Measurements from ENCODE around the gene MYLK3. TPM values are rescaled to one million over a fixed set of nuclear protein-coding genes. Genes with fewer than 3 reads are reported as not detected.
"Not testable (repeated sequence)": the region's sequence is repeated elsewhere in the genome, so short reads cannot be mapped to it uniquely, and the experiment has no call there.

The MYLK3 gene
- total RNA-seq, 4 donors from 2014 or later, result not detected

GRCh38 chr16:46785076-46785845 lies 37.1 kb upstream of the MYLK3 start:
- WGBS, 2 donors (ENCODE audit: low coverage in 1 of 2), result 50% methylated on average over 3 of the region's 3 CpGs; no CpG with 5 or more reads in 1 of the 2 donors
- H3K4me3 ChIP-seq, result no peak overlapping the region
- in situ Hi-C loops (cut with MboI; ENCODE audit: low pct_ligation_motif_present in 1 of 4, low pct_unique_long_range_greater_than_20kb in 1 of 4, low sequenced_read_pairs in 3 of 4), result no loop called here
- no peaks in the 10 kb centered on the region for H3K36me3 ChIP-seq
- TF ChIP-seq POLR2AphosphoS5 (IDR thresholded peaks at IDR 0.05) (no peak), POLR2A (IDR thresholded peaks at IDR 0.05) (no peak), CTCF (IDR thresholded peaks at IDR 0.05) (no peak), EP300 (IDR thresholded peaks at IDR 0.05; ENCODE audit: low read depth) (no peak)
- DNase-seq, result no peak
- H3K4me1 ChIP-seq, result peaks cover 0 to 7% (median 0%) of the 10 kb centered on the region in 4 donors
- H3K27ac ChIP-seq, result no peak overlapping the region
- H3K9me3 ChIP-seq, result peaks cover 0 to 8% of the 10 kb centered on the region in 2 donors
- H3K27me3 ChIP-seq, result no peaks in the 10 kb centered on the region
- intact Hi-C loops (cut with DNase I; ENCODE audit: low total_unique reads), result no loop called here

- intact Hi-C loops (cut with DNase I; ENCODE audit: low total_unique reads); in situ Hi-C loops (cut with MboI; ENCODE audit: low pct_ligation_motif_present in 1 of 4, low pct_unique_long_range_greater_than_20kb in 1 of 4, low sequenced_read_pairs in 3 of 4); H3K27ac ChIP-seq; H3K27me3 ChIP-seq; H3K36me3 ChIP-seq; H3K4me3 ChIP-seq; H3K9me3 ChIP-seq; H3K4me1 ChIP-seq; DNase-seq: not testable (repeated sequence)
- WGBS, 2 donors (ENCODE audit: low coverage in 1 of 2), result 95 to 100% methylated on average over 1 to 2 of the region's 2 CpGs
Measured at GRCh38 chr16:46784569-46784968, 36.4 kb upstream of the MYLK3 start.

GRCh38 chr16:46783800-46784199 lies 35.7 kb upstream of the MYLK3 start:
- peaks cover 0 to 8% of the 10 kb centered on the region in 2 donors for H3K9me3 ChIP-seq
- intact Hi-C loops (cut with DNase I; ENCODE audit: low total_unique reads), result no loop called here
- WGBS, 2 donors (ENCODE audit: low coverage in 1 of 2), result 80 to 92% methylated on average over 1 to 4 of the region's 4 CpGs
- no peaks in the 10 kb centered on the region for H3K27me3 ChIP-seq
- TF ChIP-seq CTCF (IDR thresholded peaks at IDR 0.05) (no peak), EP300 (IDR thresholded peaks at IDR 0.05; ENCODE audit: low read depth) (no peak), POLR2A (IDR thresholded peaks at IDR 0.05) (no peak), POLR2AphosphoS5 (IDR thresholded peaks at IDR 0.05) (no peak)
- H3K27ac ChIP-seq, result no peak overlapping the region
- H3K4me1 ChIP-seq, result no peaks in the 10 kb centered on the region
- in situ Hi-C loops (cut with MboI; ENCODE audit: low pct_ligation_motif_present in 1 of 4, low pct_unique_long_range_greater_than_20kb in 1 of 4, low sequenced_read_pairs in 3 of 4), result no loop called here
- no peaks in the 10 kb centered on the region for H3K36me3 ChIP-seq
- no peak for DNase-seq
- H3K4me3 ChIP-seq, result no peak overlapping the region

DNA sequence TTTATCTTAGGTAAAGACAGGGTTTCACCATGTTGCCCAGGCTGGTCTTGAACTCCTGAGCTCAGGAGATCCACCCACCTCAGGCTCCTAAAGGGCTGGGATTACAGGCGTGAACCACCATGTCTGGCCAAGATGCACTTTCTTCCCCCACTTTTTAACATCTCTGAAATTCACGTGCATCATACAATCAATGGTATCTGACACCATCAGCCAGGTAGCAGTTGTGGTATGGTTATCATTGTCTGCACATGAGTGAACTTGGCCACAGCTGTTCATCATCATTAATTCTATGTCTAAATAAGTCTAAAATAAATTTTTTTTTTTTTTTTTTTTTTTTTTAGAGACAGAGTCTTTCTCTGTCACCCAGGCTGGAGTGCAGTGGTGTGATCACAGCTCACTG lies 34.2 kb upstream of the MYLK3 start:
- intact Hi-C loops (cut with DNase I; ENCODE audit: low total_unique reads), result no loop called here
- 93 to 100% methylated on average over 1 to 2 of the region's 2 CpGs for WGBS, 2 donors (ENCODE audit: low coverage in 1 of 2)
- peaks cover 0 to 8% of the 10 kb centered on the region in 2 donors for H3K9me3 ChIP-seq
- DNase-seq, result no peak
- H3K36me3 ChIP-seq, result no peaks in the 10 kb centered on the region
- no peaks in the 10 kb centered on the region for H3K4me1 ChIP-seq
- H3K27ac ChIP-seq, result no peak overlapping the region
- no peak overlapping the region for H3K4me3 ChIP-seq
- H3K27me3 ChIP-seq, result no peaks in the 10 kb centered on the region
- in situ Hi-C loops (cut with MboI; ENCODE audit: low pct_ligation_motif_present in 1 of 4, low pct_unique_long_range_greater_than_20kb in 1 of 4, low sequenced_read_pairs in 3 of 4), result no loop called here
- TF ChIP-seq EP300 (IDR thresholded peaks at IDR 0.05; ENCODE audit: low read depth), result no peak
- TF ChIP-seq POLR2AphosphoS5 (IDR thresholded peaks at IDR 0.05), result no peak
- no peak for TF ChIP-seq POLR2A (IDR thresholded peaks at IDR 0.05)
- TF ChIP-seq CTCF (IDR thresholded peaks at IDR 0.05), result no peak
